Ishikawa (cell line): Measurements from ENCODE around the gene R3HDML.

Experiments
- CEBPB ChIP-seq: IDR thresholded peaks from 2 replicates; pipeline ENCODE4 v1.6.1; 2012
- CREB1 ChIP-seq: IDR thresholded peaks from 2 replicates; pipeline ENCODE4 v1.6.1; 2012; ENCODE audit warnings: low read depth
- EGR1 ChIP-seq: IDR thresholded peaks from 2 replicates; pipeline ENCODE4 v1.6.1; 2012
- EP300 ChIP-seq: IDR thresholded peaks from 2 replicates; pipeline ENCODE4 v1.6.1; 2012; ENCODE audit warnings: borderline replicate concordance
- FOXM1 ChIP-seq: IDR thresholded peaks from 2 replicates; pipeline ENCODE4 v1.6.1; 2012; ENCODE audit warnings: low read depth, borderline replicate concordance
- NFIC ChIP-seq: IDR thresholded peaks from 2 replicates; pipeline ENCODE4 v1.6.1; 2012
- RAD21 ChIP-seq: IDR thresholded peaks from 2 replicates; pipeline ENCODE4 v1.6.1; 2012; ENCODE audit warnings: low read depth
- TAF1 ChIP-seq: IDR thresholded peaks from 2 replicates; pipeline ENCODE4 v1.6.1; 2012; ENCODE audit warnings: low read depth, mild to moderate bottlenecking
- TCF12 ChIP-seq: IDR thresholded peaks from 2 replicates; pipeline ENCODE4 v1.6.1; 2012; ENCODE audit warnings: low read depth
- TEAD4 ChIP-seq: IDR thresholded peaks from 2 replicates; pipeline ENCODE4 v1.6.1; 2012
- YY1 ChIP-seq: IDR thresholded peaks from 2 replicates; pipeline ENCODE4 v1.6.1; 2012; ENCODE audit warnings: low read depth
- ZBTB7A ChIP-seq: IDR thresholded peaks from 2 replicates; pipeline ENCODE4 v1.6.1; 2012; ENCODE audit warnings: low read depth
- TF ChIP-seq, protein P1 (sequence below): IDR thresholded peaks from 2 replicates; pipeline ENCODE4 v1.6.1; 2012
- TF ChIP-seq, protein P2 (sequence below): IDR thresholded peaks from 2 replicates; pipeline ENCODE4 v1.6.1; 2012; ENCODE audit warnings: low read depth, mild to moderate bottlenecking
- TF ChIP-seq, protein P3 (sequence below): IDR thresholded peaks from 2 replicates; pipeline ENCODE4 v1.6.1; 2012

The R3HDML gene

DNA sequence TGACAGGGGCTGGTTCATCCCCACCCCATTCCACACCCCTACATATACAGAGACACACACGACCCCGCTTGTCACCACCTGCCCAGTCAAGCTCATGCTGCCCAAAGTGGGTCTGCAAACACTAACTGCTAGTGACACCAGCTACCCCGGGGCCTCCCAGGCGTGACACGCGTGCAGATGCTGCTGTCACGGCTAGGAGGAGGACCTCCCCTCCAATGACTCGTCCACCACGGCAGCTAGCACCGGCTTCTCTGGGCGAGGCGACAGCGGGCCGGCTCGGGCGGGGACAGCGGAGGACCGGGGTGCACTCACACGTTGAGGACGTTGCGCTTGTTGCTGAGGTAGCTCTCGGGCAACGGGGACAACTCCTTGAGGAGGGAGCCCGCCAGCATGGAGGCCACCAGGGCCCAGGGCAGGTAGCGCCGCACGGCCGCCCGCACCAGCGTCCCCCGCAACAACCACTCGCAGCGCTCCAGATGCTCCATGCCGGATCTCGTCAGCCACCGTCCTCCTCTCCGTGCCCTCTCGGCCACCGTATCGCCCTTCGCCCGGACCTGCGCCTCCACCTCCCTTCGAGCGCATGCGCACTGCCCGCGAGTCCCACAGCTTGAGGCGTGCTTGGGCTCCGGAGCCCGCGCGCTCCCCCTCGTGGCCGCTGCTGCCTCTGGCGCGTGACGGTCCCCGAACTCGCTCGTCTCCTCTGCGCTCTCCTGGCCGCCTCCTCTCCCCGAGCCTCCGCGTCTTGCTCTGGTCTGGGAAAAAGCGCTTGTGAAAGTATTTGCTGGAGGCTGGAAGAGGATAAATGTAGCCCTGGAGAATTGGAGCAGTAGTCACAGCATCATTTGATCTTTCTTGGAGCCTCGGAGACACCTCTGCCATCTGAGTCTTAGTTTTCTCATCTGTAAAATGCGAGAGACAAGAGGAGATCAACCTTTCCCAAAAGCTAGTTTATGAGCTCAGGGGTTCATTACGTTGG lies 25.9 kb upstream of the R3HDML start, which contains the start of gene FITM2:
Gene FITM2, minus strand, starts transcription at position 539 of the 976 bp plus-strand sequence. Its CDS starts 54 bp downstream, at position 485.
- TF ChIP-seq NFIC = no peak
- TF ChIP-seq EGR1 = no peak
- TF ChIP-seq, protein P1, sequence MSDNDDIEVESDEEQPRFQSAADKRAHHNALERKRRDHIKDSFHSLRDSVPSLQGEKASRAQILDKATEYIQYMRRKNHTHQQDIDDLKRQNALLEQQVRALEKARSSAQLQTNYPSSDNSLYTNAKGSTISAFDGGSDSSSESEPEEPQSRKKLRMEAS = peak; percentile 83
- TF ChIP-seq TEAD4 = no peak; the same call in none of the 2 replicates
- TF ChIP-seq YY1 = peak; percentile 71
- TF ChIP-seq RAD21 = peak; percentile 75
- peak; percentile 76 for TF ChIP-seq TAF1
- TF ChIP-seq FOXM1 = no peak
- TF ChIP-seq ZBTB7A = no peak
- no peak for TF ChIP-seq CREB1

DNA sequence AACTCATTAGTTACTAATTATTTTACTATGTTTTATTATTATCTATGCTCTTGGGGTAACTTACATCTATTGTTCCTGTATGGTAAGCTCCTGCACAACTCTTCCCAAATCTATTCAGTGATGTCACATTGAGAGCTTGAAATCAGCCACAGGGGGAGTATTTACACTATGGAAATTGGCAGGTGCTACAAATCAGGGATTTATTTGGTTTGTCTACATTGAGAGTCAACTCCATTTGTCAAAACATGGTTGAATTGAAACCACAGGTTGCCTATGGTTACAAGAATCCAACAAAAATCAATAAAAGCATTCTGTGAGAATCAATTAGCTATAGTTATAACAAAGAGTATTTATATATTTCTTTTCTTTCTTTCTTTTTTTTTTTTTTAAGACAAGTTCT lies 22.0 kb upstream of the R3HDML start:
- TF ChIP-seq EGR1 (no peak), CEBPB (no peak), TAF1 (no peak), CREB1 (no peak), RAD21 (no peak), TEAD4 (no peak), YY1 (no peak), TCF12 (no peak), FOXM1 (no peak)
- TF ChIP-seq, protein P2, sequence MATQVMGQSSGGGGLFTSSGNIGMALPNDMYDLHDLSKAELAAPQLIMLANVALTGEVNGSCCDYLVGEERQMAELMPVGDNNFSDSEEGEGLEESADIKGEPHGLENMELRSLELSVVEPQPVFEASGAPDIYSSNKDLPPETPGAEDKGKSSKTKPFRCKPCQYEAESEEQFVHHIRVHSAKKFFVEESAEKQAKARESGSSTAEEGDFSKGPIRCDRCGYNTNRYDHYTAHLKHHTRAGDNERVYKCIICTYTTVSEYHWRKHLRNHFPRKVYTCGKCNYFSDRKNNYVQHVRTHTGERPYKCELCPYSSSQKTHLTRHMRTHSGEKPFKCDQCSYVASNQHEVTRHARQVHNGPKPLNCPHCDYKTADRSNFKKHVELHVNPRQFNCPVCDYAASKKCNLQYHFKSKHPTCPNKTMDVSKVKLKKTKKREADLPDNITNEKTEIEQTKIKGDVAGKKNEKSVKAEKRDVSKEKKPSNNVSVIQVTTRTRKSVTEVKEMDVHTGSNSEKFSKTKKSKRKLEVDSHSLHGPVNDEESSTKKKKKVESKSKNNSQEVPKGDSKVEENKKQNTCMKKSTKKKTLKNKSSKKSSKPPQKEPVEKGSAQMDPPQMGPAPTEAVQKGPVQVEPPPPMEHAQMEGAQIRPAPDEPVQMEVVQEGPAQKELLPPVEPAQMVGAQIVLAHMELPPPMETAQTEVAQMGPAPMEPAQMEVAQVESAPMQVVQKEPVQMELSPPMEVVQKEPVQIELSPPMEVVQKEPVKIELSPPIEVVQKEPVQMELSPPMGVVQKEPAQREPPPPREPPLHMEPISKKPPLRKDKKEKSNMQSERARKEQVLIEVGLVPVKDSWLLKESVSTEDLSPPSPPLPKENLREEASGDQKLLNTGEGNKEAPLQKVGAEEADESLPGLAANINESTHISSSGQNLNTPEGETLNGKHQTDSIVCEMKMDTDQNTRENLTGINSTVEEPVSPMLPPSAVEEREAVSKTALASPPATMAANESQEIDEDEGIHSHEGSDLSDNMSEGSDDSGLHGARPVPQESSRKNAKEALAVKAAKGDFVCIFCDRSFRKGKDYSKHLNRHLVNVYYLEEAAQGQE = no peak
- TF ChIP-seq, protein P1 = no peak
- TF ChIP-seq, protein P3, sequence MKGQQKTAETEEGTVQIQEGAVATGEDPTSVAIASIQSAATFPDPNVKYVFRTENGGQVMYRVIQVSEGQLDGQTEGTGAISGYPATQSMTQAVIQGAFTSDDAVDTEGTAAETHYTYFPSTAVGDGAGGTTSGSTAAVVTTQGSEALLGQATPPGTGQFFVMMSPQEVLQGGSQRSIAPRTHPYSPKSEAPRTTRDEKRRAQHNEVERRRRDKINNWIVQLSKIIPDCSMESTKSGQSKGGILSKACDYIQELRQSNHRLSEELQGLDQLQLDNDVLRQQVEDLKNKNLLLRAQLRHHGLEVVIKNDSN = no peak

DNA sequence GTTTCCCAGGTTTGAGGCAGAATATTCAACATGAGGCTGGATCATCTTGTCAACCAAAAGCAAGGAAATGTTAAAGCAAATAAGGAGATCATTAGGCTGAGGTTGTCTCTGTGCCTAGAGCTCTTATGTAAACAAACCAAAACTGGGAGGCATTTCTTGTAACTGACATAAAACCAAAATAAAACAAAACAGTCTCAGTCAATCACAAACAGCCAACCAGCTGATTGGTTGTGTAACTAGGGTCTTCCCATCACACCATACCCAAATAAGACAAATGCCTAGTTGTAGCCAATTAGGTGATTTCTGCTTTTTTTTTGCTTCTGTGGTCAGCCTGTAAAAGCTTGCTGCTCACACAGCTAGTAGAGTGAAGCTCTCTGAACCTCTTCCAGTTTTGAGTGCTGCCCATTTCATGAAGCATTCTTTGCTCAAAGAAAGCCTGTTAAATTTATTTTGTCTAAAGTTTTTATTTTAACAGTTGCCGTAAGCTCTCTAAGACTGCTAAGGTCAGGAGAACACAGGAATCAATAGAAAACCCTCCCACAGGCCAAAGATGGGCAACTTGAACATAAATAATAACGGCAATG lies 16.9 kb upstream of the R3HDML start:
- TF ChIP-seq NFIC (no peak), TAF1 (no peak), TCF12 (no peak), RAD21 (no peak)
- TF ChIP-seq, protein P1 = no peak
- TF ChIP-seq, protein P3 = no peak

DNA sequence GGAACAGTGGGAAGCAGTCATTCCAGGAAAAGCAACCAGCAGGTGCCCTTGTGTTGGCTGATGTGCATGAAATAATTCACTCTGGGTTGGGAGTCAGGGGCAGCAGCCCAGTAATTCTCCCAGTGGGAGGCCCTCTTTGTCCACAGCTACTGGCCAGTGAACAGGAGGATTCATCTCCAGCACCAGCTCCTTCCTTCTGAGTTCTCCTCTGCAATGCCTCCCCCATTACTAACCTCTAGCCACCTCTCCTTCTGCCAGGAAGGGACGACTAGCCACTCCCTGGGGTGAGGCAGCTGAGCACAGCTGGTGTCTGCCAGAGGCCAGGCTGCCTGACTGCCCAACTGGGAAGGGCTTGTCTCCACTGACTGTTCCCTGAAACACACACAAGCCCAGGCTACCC lies 12.5 kb upstream of the R3HDML start:
- TF ChIP-seq, protein P2 = no peak
- TF ChIP-seq FOXM1 = peak; percentile 80
- no peak; the same call in 1 of the 2 replicates for TF ChIP-seq YY1
- peak; percentile 93 for TF ChIP-seq NFIC
- TF ChIP-seq CEBPB = peak; percentile 43
- TF ChIP-seq, protein P1 = no peak; the same call in 1 of the 2 replicates
- TF ChIP-seq RAD21 = peak; percentile 2; the same call in 1 of the 2 replicates
- peak; percentile 90 for TF ChIP-seq EP300
- peak; percentile 97 for TF ChIP-seq TCF12
- TF ChIP-seq TEAD4 = peak; percentile 72
- TF ChIP-seq ZBTB7A = peak; percentile 20; the same call in 1 of the 2 replicates
